BLaER1 treated with 17β-estradiol and CSF1 and Interleukin-3, amounts not matched to agents 10 nM and 100 nM (cell line): ENCODE measurements around the gene SPACA6.
"Not testable (repeated sequence)": the region's sequence is repeated elsewhere in the genome, so short reads cannot be mapped to it uniquely, and the experiment has no call there.

Experiments
- H3K27ac ChIP-seq, 11 experiments: shearing (Covaris generic); formaldehyde crosslinking; 2 replicates each; pipeline ENCODE4 v1.8.1; 2022
- H3K27me3 ChIP-seq, 11 experiments: shearing (Covaris generic); formaldehyde crosslinking; 2 replicates each; pipeline ENCODE4 v1.8.1; 2022
- H3K36me3 ChIP-seq, 11 experiments: shearing (Covaris generic); formaldehyde crosslinking; 2 replicates each; pipeline ENCODE4 v1.8.1; 2022
- H3K4me1 ChIP-seq, 10 experiments: shearing (Covaris generic); formaldehyde crosslinking; 2 replicates each; pipeline ENCODE4 v1.8.1; 2022
- H3K4me2 ChIP-seq, 11 experiments: shearing (Covaris generic); formaldehyde crosslinking; 2 replicates each; pipeline ENCODE4 v1.8.1; 2022
- H3K4me3 ChIP-seq, 10 experiments: shearing (Covaris generic); formaldehyde crosslinking; 2 replicates each; pipeline ENCODE4 v1.8.1; 2022
- H3K9ac ChIP-seq, 11 experiments: shearing (Covaris generic); formaldehyde crosslinking; 2 replicates each; pipeline ENCODE4 v1.8.1; 2022
- H3K9me3 ChIP-seq, 11 experiments: shearing (Covaris generic); formaldehyde crosslinking; replicated peaks in 1 of 11; 2 replicates each; pipeline ENCODE4 v1.8.1; 2022
- H4K20me1 ChIP-seq, 11 experiments: shearing (Covaris generic); formaldehyde crosslinking; 2 replicates each; pipeline ENCODE4 v1.8.1; 2022
- Cebpa-rat ChIP-seq, 11 experiments: shearing (Covaris generic); IDR thresholded peaks; 2 replicates each; pipeline ENCODE4 v1.8.1; 2022

SPACA6 gene

DNA sequence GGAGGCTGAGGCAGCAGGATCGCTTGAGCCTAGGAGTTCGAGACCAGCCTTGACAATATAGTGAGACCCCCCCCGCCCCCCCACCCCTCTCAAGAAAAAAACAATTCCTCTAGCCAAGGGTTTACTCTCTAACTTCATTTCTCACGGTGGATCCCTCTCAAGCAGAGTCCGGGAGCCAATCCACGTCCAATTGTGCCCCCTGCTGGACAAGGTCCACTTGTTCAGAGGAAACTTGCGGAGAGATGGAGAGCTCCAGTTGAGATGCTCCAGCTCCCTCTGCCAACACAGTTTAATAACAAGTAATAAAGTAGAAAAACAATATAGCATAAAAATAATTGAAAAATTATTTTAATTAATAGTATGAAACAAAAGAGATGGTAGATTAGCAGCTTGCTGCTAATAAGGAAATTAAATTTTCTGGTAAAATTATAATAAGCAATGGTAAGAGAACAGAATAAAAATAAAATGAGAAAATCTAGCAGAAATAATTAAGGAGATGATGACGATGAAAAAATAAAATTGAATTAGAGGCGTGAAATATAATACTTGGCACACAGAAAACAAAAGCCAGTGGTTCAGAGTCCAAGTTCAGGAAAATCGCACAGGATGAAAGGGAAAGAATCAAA, 32.0 kb upstream of the SPACA6 start:
- peaks cover 0 to 26% (median 8%) of the 10 kb centered on the region in 10 experiments; a peak in 15 of 20 replicates for H3K4me1 ChIP-seq
- no peak for TF ChIP-seq Cebpa-rat (IDR thresholded peaks at IDR 0.05)
- peaks cover 0 to 14% (median 0%) of the 10 kb centered on the region in 11 experiments; a peak in 9 of 22 replicates for H3K9me3 ChIP-seq
- no peak overlapping the region for H3K9ac ChIP-seq
- peaks cover 0 to 18% (median 0%) of the 10 kb centered on the region in 11 experiments; a peak in 4 of 22 replicates for H3K27me3 ChIP-seq
- H3K4me3 ChIP-seq = no peak overlapping the region
- H4K20me1 ChIP-seq = no peaks in the 10 kb centered on the region
- H3K4me2 ChIP-seq = no peak overlapping the region
- H3K27ac ChIP-seq = no peak overlapping the region
- H3K36me3 ChIP-seq = no peaks in the 10 kb centered on the region

DNA sequence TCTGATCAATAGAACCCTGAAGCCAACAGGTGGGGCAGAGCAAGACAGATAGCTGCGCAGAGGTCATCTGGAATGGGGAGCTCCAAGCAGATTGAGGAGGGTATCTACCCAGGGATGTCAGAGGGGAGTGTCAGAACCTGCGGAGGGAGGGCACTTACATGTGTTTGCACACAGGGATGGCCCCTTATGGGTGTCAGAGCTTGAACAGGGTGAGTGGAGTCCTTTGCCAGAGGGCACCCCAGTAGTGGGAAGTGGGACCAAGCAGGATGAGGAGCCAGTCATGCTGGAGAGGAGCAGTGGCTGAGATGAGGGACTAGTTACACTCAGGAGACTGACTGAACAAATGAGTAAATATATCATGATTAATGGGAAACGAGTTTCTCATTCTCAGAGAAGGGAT, 29.5 kb upstream of the SPACA6 start:
- Histone ChIP-seq H3K4me2 (no peak overlapping the region), H3K4me3 (no peak overlapping the region), H3K27ac (no peak overlapping the region), H3K27me3 (peaks cover 0 to 26% (median 0%) of the 10 kb centered on the region in 11 experiments; a peak in 5 of 22 replicates), H3K36me3 (no peaks in the 10 kb centered on the region), H4K20me1 (no peaks in the 10 kb centered on the region), H3K9ac (no peak overlapping the region), H3K9me3 (peaks cover 0 to 22% (median 0%) of the 10 kb centered on the region in 11 experiments; a peak in 10 of 22 replicates), H3K4me1 (peaks cover 0 to 14% (median 2%) of the 10 kb centered on the region in 10 experiments; a peak in 8 of 20 replicates)
- no peak for TF ChIP-seq Cebpa-rat (IDR thresholded peaks at IDR 0.05)

DNA sequence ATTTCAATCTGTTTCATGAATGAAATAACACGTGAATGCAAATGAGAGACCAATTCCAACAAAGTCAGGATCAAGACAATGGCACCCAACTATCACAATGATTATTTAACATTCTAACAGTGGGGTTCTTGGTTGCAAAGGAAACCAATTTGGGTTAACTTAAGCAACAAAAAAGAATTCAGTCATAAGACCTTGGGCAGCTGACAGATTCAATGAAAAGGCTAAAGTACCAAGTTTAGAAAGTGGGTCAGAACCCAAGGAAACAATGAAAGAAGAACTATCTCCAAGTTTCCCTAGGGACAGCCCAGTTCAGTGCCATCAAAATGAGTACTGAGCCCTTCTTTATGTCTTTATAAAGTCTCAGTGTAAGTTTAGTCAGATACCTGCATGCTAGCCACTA, 29.0 kb upstream of the SPACA6 start:
- peaks cover 0 to 26% (median 0%) of the 10 kb centered on the region in 11 experiments; a peak in 5 of 22 replicates for H3K27me3 ChIP-seq
- H3K4me2 ChIP-seq = no peak overlapping the region
- TF ChIP-seq Cebpa-rat (IDR thresholded peaks at IDR 0.05) = no peak
- no peaks in the 10 kb centered on the region for H3K36me3 ChIP-seq
- no peak overlapping the region for H3K4me3 ChIP-seq
- H3K4me1 ChIP-seq = peaks cover 0 to 14% (median 0%) of the 10 kb centered on the region in 10 experiments; a peak in 6 of 20 replicates
- no peak overlapping the region for H3K27ac ChIP-seq
- H4K20me1 ChIP-seq = no peaks in the 10 kb centered on the region
- no peak overlapping the region for H3K9ac ChIP-seq
- H3K9me3 ChIP-seq = peaks cover 0 to 22% (median 0%) of the 10 kb centered on the region in 11 experiments; a peak in 10 of 22 replicates

- Histone ChIP-seq H3K27ac (no peak overlapping the region), H4K20me1 (no peaks in the 10 kb centered on the region), H3K27me3 (peaks cover 0 to 26% (median 0%) of the 10 kb centered on the region in 11 experiments; a peak in 5 of 22 replicates), H3K4me1 (peaks cover 0 to 14% (median 0%) of the 10 kb centered on the region in 10 experiments; a peak in 6 of 20 replicates), H3K9ac (no peak overlapping the region), H3K4me2 (no peak overlapping the region), H3K4me3 (no peak overlapping the region), H3K9me3 (peaks cover 0 to 22% (median 3%) of the 10 kb centered on the region in 11 experiments; a peak in 12 of 22 replicates), H3K36me3 (no peaks in the 10 kb centered on the region)
- TF ChIP-seq Cebpa-rat (IDR thresholded peaks at IDR 0.05) = no peak
Measured at GRCh38 chr19:51664997-51665396, 28.1 kb upstream of the SPACA6 start.

GRCh38 chr19:51668216-51668615, 24.9 kb upstream of the SPACA6 start:
- peaks cover 0 to 14% (median 0%) of the 10 kb centered on the region in 10 experiments; a peak in 6 of 20 replicates for H3K4me1 ChIP-seq
- H3K9me3 ChIP-seq = peaks cover 0 to 37% (median 5%) of the 10 kb centered on the region in 11 experiments; a peak in 12 of 22 replicates
- H3K36me3 ChIP-seq = no peaks in the 10 kb centered on the region
- H4K20me1 ChIP-seq = no peaks in the 10 kb centered on the region
- peak overlapping the region in 2 of 11 experiments; percentile 13 to 54; a peak in 4 of 22 replicates for H3K4me2 ChIP-seq
- no peak overlapping the region for H3K4me3 ChIP-seq
- H3K27ac ChIP-seq = no peak overlapping the region
- peaks cover 0 to 50% (median 0%) of the 10 kb centered on the region in 11 experiments; a peak in 7 of 22 replicates for H3K27me3 ChIP-seq
- H3K9ac ChIP-seq = no peak overlapping the region
- TF ChIP-seq Cebpa-rat (IDR thresholded peaks at IDR 0.05) = no peak

- H3K4me2 ChIP-seq, H4K20me1 ChIP-seq, H3K27ac ChIP-seq, H3K9ac ChIP-seq, H3K4me3 ChIP-seq, H3K36me3 ChIP-seq, H3K4me1 ChIP-seq: not testable (repeated sequence)
- Histone ChIP-seq H3K27me3 (peaks cover 0 to 25% (median 0%) of the 10 kb centered on the region in 11 experiments; a peak in 6 of 22 replicates), H3K9me3 (peaks cover 6 to 14% (median 9%) of the 10 kb centered on the region in 11 experiments; a peak in 20 of 22 replicates)
Measured at GRCh38 chr19:51675911-51676565, 17.1 kb upstream of the SPACA6 start.

DNA sequence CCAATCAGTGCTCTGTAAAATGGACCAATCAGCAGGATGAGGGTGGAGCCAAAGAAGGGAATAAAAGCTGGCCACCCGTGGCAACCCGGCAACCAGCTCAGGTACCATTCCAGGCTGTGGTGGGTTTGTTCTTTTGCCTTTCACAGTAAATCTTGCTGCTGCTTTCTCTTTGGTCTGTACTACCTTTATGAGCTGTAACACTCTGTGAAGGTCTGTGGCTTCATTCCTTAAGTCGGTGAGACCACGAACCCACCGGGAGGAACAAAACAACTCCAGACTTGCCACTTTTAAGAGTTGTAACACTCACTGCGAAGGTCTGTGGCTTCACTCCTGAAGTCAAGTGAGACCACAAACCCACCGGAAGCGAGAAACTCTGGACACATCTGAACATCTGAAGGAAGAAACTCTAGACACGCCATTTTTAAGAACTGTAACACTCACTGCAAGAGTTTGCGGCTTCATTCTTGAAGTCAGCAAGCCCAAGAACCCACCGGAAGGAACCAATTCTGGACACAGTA, 16.5 kb upstream of the SPACA6 start:
- Histone ChIP-seq H3K9me3 (peaks cover 6 to 12% (median 9%) of the 10 kb centered on the region in 11 experiments; a peak in 20 of 22 replicates), H3K9ac (no peak overlapping the region), H3K27ac (no peak overlapping the region), H3K4me1 (peaks cover 0 to 12% (median 7%) of the 10 kb centered on the region in 10 experiments; a peak in 11 of 20 replicates), H3K36me3 (no peaks in the 10 kb centered on the region), H3K4me3 (no peak overlapping the region), H3K27me3 (peaks cover 0 to 19% (median 0%) of the 10 kb centered on the region in 11 experiments; a peak in 5 of 22 replicates), H4K20me1 (no peaks in the 10 kb centered on the region), H3K4me2 (peak overlapping the region in 6 of 11 experiments; percentile 1 to 38 (median 26); a peak in 3 of 22 replicates)
- TF ChIP-seq Cebpa-rat (IDR thresholded peaks at IDR 0.05) = no peak

DNA sequence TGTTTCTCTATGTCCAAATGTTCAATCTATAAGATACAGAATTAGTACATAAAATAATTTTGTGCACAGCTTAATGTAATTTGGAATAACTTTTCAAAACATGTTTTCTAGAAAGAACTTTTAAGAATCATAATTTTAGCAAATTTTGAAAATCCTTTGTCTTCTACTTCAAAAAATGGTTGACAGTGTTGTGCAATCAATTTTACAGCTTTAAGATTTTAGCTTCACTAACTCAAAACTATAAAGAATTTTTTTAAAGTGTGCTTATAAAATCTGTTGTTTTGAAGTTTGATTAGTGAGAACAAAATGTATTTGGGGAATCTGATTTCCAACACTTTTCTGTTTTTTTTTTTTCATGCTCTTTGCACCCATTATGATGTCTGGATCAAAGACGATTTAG, 12.7 kb upstream of the SPACA6 start:
- Histone ChIP-seq H3K9ac (no peak overlapping the region), H3K27ac (no peak overlapping the region), H4K20me1 (no peaks in the 10 kb centered on the region), H3K4me1 (peaks cover 0 to 14% (median 8%) of the 10 kb centered on the region in 10 experiments; a peak in 11 of 20 replicates), H3K4me2 (no peak overlapping the region), H3K4me3 (no peak overlapping the region), H3K36me3 (no peaks in the 10 kb centered on the region), H3K27me3 (peaks cover 0 to 11% (median 0%) of the 10 kb centered on the region in 11 experiments; a peak in 4 of 22 replicates), H3K9me3 (peaks cover 6 to 13% (median 9%) of the 10 kb centered on the region in 11 experiments; a peak in 20 of 22 replicates)
- peak in 1 of 11 experiments; percentile 22; a peak in 1 of 22 replicates for TF ChIP-seq Cebpa-rat (IDR thresholded peaks at IDR 0.05)
